IMR-90 (cell line): ENCODE results near the gene QTRT2. TPM values are rescaled to one million over a fixed set of nuclear protein-coding genes. Genes with fewer than 3 reads are reported as not detected.

Experiments used
- ATAC-seq: fragments of 200-7000 bp; cut with Tn5 transposase; 2 replicates; pipeline ENCODE4 v1.9.1; 2020; ENCODE audit warnings: low read depth, mild to moderate bottlenecking, moderate library complexity
- BruUV-seq: library from RNA; stranded (reverse); fragments of 400-500 nt; replicated peaks from 2 replicates; lab custom pipeline; 2021; lab: Mats Ljungman, UMichigan
- CTCF ChIA-PET: fragments of 300-600 bp; formaldehyde crosslinking; extraction: SDS; loops from one replicate; lab custom pipeline; 2021; ENCODE audit warnings: antibody characterized with exemption; lab: Yijun Ruan, JAX
- POLR2A ChIA-PET: fragments of 300-600 bp; sonication (Branson Sonifier 250); formaldehyde crosslinking; loops from one replicate; lab custom pipeline; 2022; ENCODE audit warnings: antibody characterized with exemption; ENCODE audit not compliant: unreplicated experiment; lab: Charles Lee
- DNase-seq: peaks from one replicate; pipeline ENCODE4 v3.0.0; 2013
- H2AFZ ChIP-seq: replicated peaks from 2 replicates; pipeline ENCODE3; 2013; ENCODE audit warnings: low read length, mild to moderate bottlenecking; ENCODE audit not compliant: poor library complexity
- H2AK5ac ChIP-seq: 2 replicates; pipeline ENCODE4 v1.6.1; 2013; ENCODE audit warnings: low read depth, low read length, inconsistent platforms
- H2AK9ac ChIP-seq: replicated peaks from 2 replicates; pipeline ENCODE3; 2013; ENCODE audit warnings: mild to moderate bottlenecking, low read depth, low read length, moderate library complexity; ENCODE audit not compliant: poor library complexity
- H2BK120ac ChIP-seq: 2 replicates; pipeline ENCODE4 v1.6.1; 2013; ENCODE audit warnings: low read depth, low read length, inconsistent platforms
- H2BK15ac ChIP-seq: 3 replicates; pipeline ENCODE4 v1.6.1; 2013; ENCODE audit warnings: low read depth, low read length, inconsistent platforms
- H2BK20ac ChIP-seq: 2 replicates; pipeline ENCODE4 v1.6.1; 2013; ENCODE audit warnings: low read depth, mild to moderate bottlenecking, inconsistent platforms, low read length, moderate library complexity
- H2BK5ac ChIP-seq: 2 replicates; pipeline ENCODE4 v1.6.1; 2013; ENCODE audit warnings: mild to moderate bottlenecking, low read depth, low read length, inconsistent platforms; ENCODE audit not compliant: poor library complexity, severe bottlenecking
- H3K14ac ChIP-seq: replicated peaks from 2 replicates; pipeline ENCODE4 v1.6.1; 2013; ENCODE audit warnings: low read depth, low read length, inconsistent platforms
- H3K18ac ChIP-seq: 2 replicates; pipeline ENCODE4 v1.6.1; 2013; ENCODE audit warnings: low read depth, low read length, control low read depth
- H3K23ac ChIP-seq: 2 replicates; pipeline ENCODE4 v1.6.1; 2013; ENCODE audit warnings: low read depth, low read length, inconsistent platforms
- H3K27ac ChIP-seq: 2 replicates; pipeline ENCODE4 v1.5.1; 2013; ENCODE audit warnings: mild to moderate bottlenecking, control low read depth, low read length; ENCODE audit not compliant: insufficient read depth
- H3K27me3 ChIP-seq: 2 replicates; pipeline ENCODE4 v1.6.1; 2013; ENCODE audit warnings: low read length; ENCODE audit not compliant: control insufficient read depth, insufficient read depth
- H3K36me3 ChIP-seq: 2 replicates; pipeline ENCODE4 v1.6.1; 2013; ENCODE audit warnings: low read length, mixed read lengths; ENCODE audit not compliant: control insufficient read depth, insufficient read depth
- H3K4ac ChIP-seq: 2 replicates; pipeline ENCODE4 v1.6.1; 2013; ENCODE audit warnings: low read depth, low read length, inconsistent platforms
- H3K4me1 ChIP-seq: 2 replicates; pipeline ENCODE4 v1.6.1; 2013; ENCODE audit warnings: low read length, mixed read lengths; ENCODE audit not compliant: control insufficient read depth, insufficient read depth
- H3K4me2 ChIP-seq: 2 replicates; pipeline ENCODE4 v1.6.1; 2013; ENCODE audit warnings: low read depth, mild to moderate bottlenecking, control low read depth, low read length, moderate library complexity
- H3K4me3 ChIP-seq: 2 replicates; pipeline ENCODE4 v1.5.1; 2013; ENCODE audit warnings: low read depth, mild to moderate bottlenecking, control low read depth, low read length, moderate library complexity; ENCODE audit not compliant: insufficient read depth
- H3K56ac ChIP-seq: 2 replicates; pipeline ENCODE4 v1.6.1; 2013; ENCODE audit warnings: low read length, inconsistent platforms; ENCODE audit not compliant: insufficient read depth; ENCODE audit errors: extremely low read depth
- H3K79me1 ChIP-seq, 2 experiments: 2 replicates each; pipeline ENCODE4 v1.6.1; 2013; ENCODE audit warnings: low read length in 2 of 2, inconsistent platforms in 1 of 2, low read depth in 1 of 2
- H3K9ac ChIP-seq: 2 replicates; pipeline ENCODE4 v1.6.1; 2013; ENCODE audit warnings: low read depth, low read length, control low read depth
- H3K9me1 ChIP-seq: 2 replicates; pipeline ENCODE4 v1.6.1; 2013; ENCODE audit warnings: low read length, inconsistent platforms; ENCODE audit not compliant: insufficient read depth
- H3K9me3 ChIP-seq: 2 replicates; pipeline ENCODE4 v1.6.1; 2013; ENCODE audit warnings: low read length; ENCODE audit not compliant: control insufficient read depth, insufficient read depth
- H4K20me1 ChIP-seq: 2 replicates; pipeline ENCODE4 v1.6.1; 2013; ENCODE audit warnings: low read length, inconsistent platforms; ENCODE audit not compliant: insufficient read depth
- H4K5ac ChIP-seq: 2 replicates; pipeline ENCODE4 v1.6.1; 2013; ENCODE audit warnings: mild to moderate bottlenecking, low read depth, low read length, control low read depth
- H4K8ac ChIP-seq, 2 experiments: 2 replicates each; pipeline ENCODE4 v1.6.1; 2013; ENCODE audit warnings: low read depth in 2 of 2, low read length in 2 of 2, control low read depth in 1 of 2, inconsistent platforms in 1 of 2
- H4K91ac ChIP-seq: 2 replicates; pipeline ENCODE4 v1.6.1; 2013; ENCODE audit warnings: low read depth, low read length, inconsistent platforms; ENCODE audit not compliant: insufficient read depth
- CEBPB ChIP-seq: IDR thresholded peaks from 2 replicates; pipeline ENCODE4 v1.6.1; 2012; ENCODE audit warnings: low read depth, low read length, improper control_type of control experiment
- CHD1 ChIP-seq: IDR thresholded peaks from 2 replicates; pipeline ENCODE4 v1.6.1; 2012; ENCODE audit warnings: low read depth, low read length, improper control_type of control experiment
- ELK1 ChIP-seq: fragments of 150-350 bp; IDR thresholded peaks from 2 replicates; pipeline ENCODE4 v1.6.1; 2016; ENCODE audit warnings: low read depth, mild to moderate bottlenecking, low read length, moderate library complexity, borderline replicate concordance
- MAZ ChIP-seq: IDR thresholded peaks from 2 replicates; pipeline ENCODE4 v1.6.1; 2012; ENCODE audit warnings: low read depth, mild to moderate bottlenecking, low read length, improper control_type of control experiment, moderate library complexity, borderline replicate concordance
- POLR2A ChIP-seq: IDR thresholded peaks from 2 replicates; pipeline ENCODE4 v1.6.1; 2012; ENCODE audit warnings: mild to moderate bottlenecking, low read depth, low read length
- SMC3 ChIP-seq: fragments of 150-350 bp; IDR thresholded peaks from 2 replicates; pipeline ENCODE4 v1.6.1; 2016; ENCODE audit warnings: low read depth, mild to moderate bottlenecking, antibody characterized with exemption, low read length, moderate library complexity
- USF2 ChIP-seq: fragments of 150-350 bp; IDR thresholded peaks from 2 replicates; pipeline ENCODE4 v1.6.1; 2017; ENCODE audit warnings: mild to moderate bottlenecking, antibody characterized with exemption, low read length, low read depth
- WGBS, 2 experiments: methylation state at CpG; one replicate each; pipeline versions ENCODE4 v1.1.5 to v1.1.7; 2013; ENCODE audit warnings: missing lambda C conversion rate in 2 of 2; ENCODE audit not compliant: insufficient read length in 1 of 2; ENCODE audit errors: extremely low coverage in 2 of 2; 5-methylcytosine and 5-hydroxymethylcytosine counted together
- dilution Hi-C: fragments of 300-500 bp; cut with HindIII; formaldehyde crosslinking; loops from one replicate; pipeline ENCODE4 v1.14.3; 2018; ENCODE audit warnings: low sequenced_read_pairs; ENCODE audit not compliant: unreplicated experiment
- in situ Hi-C: fragments of 300-500 bp; cut with MboI; formaldehyde crosslinking; loops from 3 replicates; pipeline ENCODE4 v1.14.3; 2019; ENCODE audit warnings: low sequenced_read_pairs, inconsistent platforms, mixed read lengths
- intact Hi-C: fragments of 100-400 bp; cut with micrococcal nuclease; formaldehyde crosslinking; loops from 2 replicates; pipeline ENCODE4 v1.10.0; 2022
- polyA plus RNA-seq, 3 experiments: library from polyadenylated mRNA; depleted of rRNA; stranded (reverse); fragments of >200 nt; gene quantifications; 2 replicates each; pipeline ENCODE4 v1.2.3, GENCODE V29; 2012; ENCODE audit warnings: low replicate concordance in 1 of 3
- total RNA-seq: library from RNA; depleted of rRNA; stranded (reverse); fragments of >200 nt; gene quantifications from 2 replicates; pipeline ENCODE4 v1.2.3, GENCODE V29; 2012

Gene QTRT2
- total and polyA plus RNA-seq, 2 of the 4 experiments (the other 2 are of a cell fraction): 7.3 to 15.6 TPM

- no peak overlapping the region for H2BK5ac ChIP-seq
- no peaks in the 10 kb centered on the region for H3K36me3 ChIP-seq
- no peak overlapping the region for H2BK20ac ChIP-seq
- no peak overlapping the region for H3K4ac ChIP-seq
- H4K91ac ChIP-seq: no peak overlapping the region
- H2AK5ac ChIP-seq: no peak overlapping the region
- no peak overlapping the region for H3K9ac ChIP-seq
- TF ChIP-seq POLR2A (no peak), USF2 (no peak), CHD1 (no peak), MAZ (no peak), SMC3 (no peak), ELK1 (no peak), CEBPB (no peak)
- no peak overlapping the region for H2AFZ ChIP-seq
- H3K27ac ChIP-seq: no peak overlapping the region
- H4K5ac ChIP-seq: no peak overlapping the region
- no peaks in the 10 kb centered on the region for H4K20me1 ChIP-seq
- no peak overlapping the region for H3K23ac ChIP-seq
- ATAC-seq (no peak), DNase-seq (no peak)
- no peak overlapping the region for H3K56ac ChIP-seq
- no peak overlapping the region for H3K18ac ChIP-seq
- ChIA-PET CTCF (interaction anchor here (0.7 kb wide), 1 partner anchor 11 kb away, joined by 5 read pairs; no protein-coding TSS in a partner anchor), POLR2A (no interaction called here)
- no peaks in the 10 kb centered on the region for H3K9me3 ChIP-seq
- H3K4me3 ChIP-seq: no peak overlapping the region
- no peak overlapping the region for H2BK15ac ChIP-seq
- WGBS, 2 experiments: no CpG with 5 or more reads among the region's 3 CpGs
- no peak overlapping the region for H2BK120ac ChIP-seq
- no TSS peak for BruUV-seq
- H3K4me2 ChIP-seq: no peak overlapping the region
- no peak overlapping the region for H2AK9ac ChIP-seq
- H4K8ac ChIP-seq: no peak overlapping the region
- intact Hi-C loops: no loop called here
- H3K9me1 ChIP-seq: peaks cover 3% of the 10 kb centered on the region; the same call in 1 of the 2 replicates
- H3K79me1 ChIP-seq: no peaks in the 10 kb centered on the region
- H3K14ac ChIP-seq: no peak overlapping the region
- dilution Hi-C loops: no loop called here
- no peaks in the 10 kb centered on the region; the same call in 1 of the 2 replicates for H3K27me3 ChIP-seq
- H3K4me1 ChIP-seq: peaks cover 6% of the 10 kb centered on the region; the same call in 1 of the 2 replicates
- in situ Hi-C loops: no loop called here
Observed at GRCh38 chr3:114132500-114132899, 76.0 kb downstream of the QTRT2 start.
